ENCODE data around the gene LAIR2.

LAIR2 gene

DNA sequence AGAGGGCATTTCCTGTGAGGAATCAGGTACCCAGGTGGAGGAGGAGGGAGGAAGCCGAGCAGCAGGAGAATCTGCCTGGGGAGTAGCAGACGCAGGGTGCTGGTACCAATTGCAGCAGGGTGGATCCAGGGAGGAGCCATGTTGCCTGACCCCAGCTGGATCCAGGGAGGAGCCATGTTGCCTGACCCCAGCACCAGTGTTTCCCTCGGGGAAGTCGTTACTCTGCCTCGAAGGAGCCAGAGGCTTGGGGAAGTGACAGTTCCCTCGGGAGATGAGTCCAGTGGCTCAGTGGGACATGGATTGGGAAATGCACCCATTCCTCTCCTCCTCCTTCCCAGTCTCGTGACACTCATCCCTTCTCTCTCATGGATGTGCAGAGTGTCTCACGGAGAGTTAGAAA, 31.5 kb downstream of the LAIR2 start:
- no peak overlapping the region for H3K4me3 ChIP-seq (ENCODE audit: low read length)

DNA sequence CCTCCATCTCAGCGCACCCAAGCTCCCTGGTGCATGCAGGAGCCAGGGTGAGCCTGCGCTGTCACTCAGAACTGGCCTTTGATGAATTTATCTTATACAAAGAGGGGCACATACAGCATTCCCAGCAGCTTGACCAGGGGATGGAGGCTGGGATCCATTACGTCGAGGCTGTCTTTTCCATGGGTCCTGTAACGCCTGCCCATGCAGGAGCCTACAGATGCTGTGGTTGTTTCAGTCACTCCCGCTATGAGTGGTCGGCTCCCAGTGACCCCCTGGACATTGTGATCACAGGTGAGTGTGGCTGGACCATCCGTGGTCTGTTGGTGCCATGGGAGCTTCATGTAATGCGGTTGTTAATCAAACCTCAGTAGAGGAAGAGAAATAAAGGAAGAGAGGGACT, 33.0 kb downstream of the LAIR2 start:
- no peaks in the 10 kb centered on the region for H3K4me1 ChIP-seq (ENCODE audit: control insufficient read depth, insufficient read depth, low read length)
- no peaks in the 10 kb centered on the region for H3K36me3 ChIP-seq (ENCODE audit: control insufficient read depth, insufficient read depth, low read length)

More for the DNA sequence above, 31.5 kb downstream of the LAIR2 start:
- Histone ChIP-seq H3K4me1 (ENCODE audit: control insufficient read depth, insufficient read depth, low read length) (no peaks in the 10 kb centered on the region), H3K9ac (ENCODE audit: low read length) (no peak overlapping the region), H3K27ac (ENCODE audit: low read depth, low read length) (no peak overlapping the region), H3K36me3 (ENCODE audit: control insufficient read depth, insufficient read depth, low read length) (no peaks in the 10 kb centered on the region), H3K27me3 (ENCODE audit: control insufficient read depth, insufficient read depth, low read length) (peaks cover 3% of the 10 kb centered on the region)

DNA sequence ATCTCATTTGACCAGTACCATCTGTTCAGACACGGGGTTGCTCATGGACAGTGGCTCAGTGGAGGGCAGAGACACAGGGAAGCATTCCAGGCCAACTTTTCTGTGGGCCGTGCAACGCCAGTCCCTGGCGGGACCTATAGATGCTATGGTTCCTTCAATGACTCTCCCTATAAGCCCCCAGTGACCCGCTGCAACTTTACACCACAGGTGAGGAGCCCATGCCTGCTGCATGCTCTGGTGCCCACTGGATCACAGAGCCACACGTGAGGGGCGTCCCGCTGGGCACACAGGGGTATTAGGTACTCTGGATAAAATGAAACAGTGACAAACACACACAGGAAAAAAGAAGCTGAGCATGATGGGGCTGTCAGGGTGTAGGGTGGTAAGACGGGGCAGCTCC, 34.3 kb downstream of the LAIR2 start:
- no peaks in the 10 kb centered on the region for H3K4me1 ChIP-seq (ENCODE audit: control insufficient read depth, insufficient read depth, low read length)
- H3K27ac ChIP-seq (ENCODE audit: low read depth, low read length), result no peak overlapping the region
- peaks cover 3% of the 10 kb centered on the region for H3K27me3 ChIP-seq (ENCODE audit: control insufficient read depth, insufficient read depth, low read length)
- no peak overlapping the region for H3K9ac ChIP-seq (ENCODE audit: low read length)
- no peak overlapping the region for H3K4me3 ChIP-seq (ENCODE audit: low read length)
- no peaks in the 10 kb centered on the region for H3K36me3 ChIP-seq (ENCODE audit: control insufficient read depth, insufficient read depth, low read length)

More for the DNA sequence above, 33.0 kb downstream of the LAIR2 start:
- H3K27ac ChIP-seq (ENCODE audit: low read depth, low read length), result no peak overlapping the region
- H3K27me3 ChIP-seq (ENCODE audit: control insufficient read depth, insufficient read depth, low read length), result peaks cover 3% of the 10 kb centered on the region
- no peak overlapping the region for H3K4me3 ChIP-seq (ENCODE audit: low read length)
- no peak overlapping the region for H3K9ac ChIP-seq (ENCODE audit: low read length)

DNA sequence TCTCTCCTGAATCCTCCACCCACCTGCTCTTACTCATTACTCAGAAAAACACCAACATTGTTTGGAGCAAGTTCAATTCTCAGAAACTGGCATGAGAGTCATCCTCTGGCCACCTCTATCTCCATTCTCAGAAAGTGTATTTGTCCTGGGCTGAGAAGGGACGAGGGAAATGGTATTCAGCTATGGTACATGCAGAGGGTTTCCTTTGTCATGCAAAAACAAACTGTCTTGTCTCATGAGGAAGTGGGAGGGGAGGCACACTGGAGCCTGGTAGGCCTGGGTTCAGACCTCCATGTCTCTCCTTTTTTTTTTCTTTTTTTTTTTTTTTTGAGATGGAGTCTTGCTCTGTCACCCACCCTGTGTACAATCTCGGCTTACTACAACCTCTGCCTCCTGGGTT, 39.1 kb downstream of the LAIR2 start:
- Histone ChIP-seq H3K4me1 (ENCODE audit: control insufficient read depth, insufficient read depth, low read length) (no peaks in the 10 kb centered on the region), H3K27me3 (ENCODE audit: control insufficient read depth, insufficient read depth, low read length) (no peaks in the 10 kb centered on the region), H3K9ac (ENCODE audit: low read length) (no peak overlapping the region), H3K4me3 (ENCODE audit: low read length) (no peak overlapping the region), H3K36me3 (ENCODE audit: control insufficient read depth, insufficient read depth, low read length) (no peaks in the 10 kb centered on the region), H3K27ac (ENCODE audit: low read depth, low read length) (no peak overlapping the region)

- Histone ChIP-seq H3K27me3 (ENCODE audit: control insufficient read depth, insufficient read depth, low read length) (no peaks in the 10 kb centered on the region), H3K27ac (ENCODE audit: low read depth, low read length) (no peak overlapping the region), H3K36me3 (ENCODE audit: control insufficient read depth, insufficient read depth, low read length) (no peaks in the 10 kb centered on the region), H3K4me3 (ENCODE audit: low read length) (no peak overlapping the region), H3K9ac (ENCODE audit: low read length) (no peak overlapping the region), H3K4me1 (ENCODE audit: control insufficient read depth, insufficient read depth, low read length) (no peaks in the 10 kb centered on the region)
Observed at GRCh38 chr19:54548806-54549205, 46.2 kb downstream of the LAIR2 start.

- Histone ChIP-seq H3K4me3 (ENCODE audit: low read length) (no peak overlapping the region), H3K4me1 (ENCODE audit: control insufficient read depth, insufficient read depth, low read length) (no peaks in the 10 kb centered on the region), H3K9ac (ENCODE audit: low read length) (no peak overlapping the region), H3K36me3 (ENCODE audit: control insufficient read depth, insufficient read depth, low read length) (no peaks in the 10 kb centered on the region), H3K27ac (ENCODE audit: low read depth, low read length) (no peak overlapping the region), H3K27me3 (ENCODE audit: control insufficient read depth, insufficient read depth, low read length) (no peaks in the 10 kb centered on the region)
Observed at GRCh38 chr19:54549224-54549623, 46.6 kb downstream of the LAIR2 start.

- Histone ChIP-seq H3K9ac (ENCODE audit: low read length) (no peak overlapping the region), H3K27ac (ENCODE audit: low read depth, low read length) (no peak overlapping the region), H3K27me3 (ENCODE audit: control insufficient read depth, insufficient read depth, low read length) (no peaks in the 10 kb centered on the region), H3K36me3 (ENCODE audit: control insufficient read depth, insufficient read depth, low read length) (no peaks in the 10 kb centered on the region), H3K4me3 (ENCODE audit: low read length) (no peak overlapping the region), H3K4me1 (ENCODE audit: control insufficient read depth, insufficient read depth, low read length) (no peaks in the 10 kb centered on the region)
Observed at GRCh38 chr19:54551293-54551692, 48.7 kb downstream of the LAIR2 start.

DNA sequence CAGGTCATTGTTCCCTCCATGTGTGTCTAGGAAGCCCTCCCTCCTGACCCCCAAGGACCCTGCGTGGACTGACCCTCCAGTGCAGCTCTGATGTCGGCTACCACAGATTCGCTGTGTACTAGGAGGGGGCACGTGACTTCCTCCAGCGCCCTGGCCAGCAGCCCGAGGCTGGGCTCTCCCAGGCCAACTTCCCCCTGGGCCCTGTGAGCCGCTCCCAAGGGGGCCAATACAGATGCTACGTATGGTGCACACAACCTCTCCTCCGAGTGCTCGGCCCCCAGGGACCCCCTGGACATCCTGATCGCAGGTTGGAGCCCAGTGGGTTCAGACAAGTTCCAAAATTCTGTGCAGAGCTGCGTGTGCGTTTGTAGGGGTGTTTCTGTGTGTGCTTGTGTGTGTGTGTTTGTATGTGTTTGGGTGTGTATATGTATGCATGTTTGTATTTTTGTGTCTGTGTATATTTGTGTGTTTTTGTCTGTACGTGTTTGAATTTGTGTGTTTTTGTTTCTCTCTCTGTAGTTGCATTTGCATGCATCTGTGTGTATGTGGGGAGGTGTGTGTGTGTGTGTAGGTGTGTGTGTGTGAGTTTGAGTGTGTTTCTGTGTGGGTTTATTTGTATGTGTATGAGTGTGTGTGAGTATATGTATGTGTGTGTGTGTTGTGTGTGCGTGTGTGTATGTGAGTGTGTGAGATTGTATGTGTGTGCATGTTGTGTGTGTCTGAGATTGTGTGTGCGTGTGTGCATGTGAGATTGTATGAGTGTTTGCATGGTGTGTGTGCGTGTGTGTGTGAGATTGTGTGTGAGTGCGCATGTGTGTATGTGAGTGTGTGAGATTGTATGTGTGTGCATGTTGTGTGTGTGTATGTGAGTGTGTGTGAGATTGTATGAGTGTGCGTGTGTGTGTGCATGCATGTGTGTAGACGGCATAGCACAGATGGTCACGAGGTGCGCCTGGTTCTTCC, 49.6 kb downstream of the LAIR2 start:
- H3K9ac ChIP-seq (ENCODE audit: low read length), result no peak overlapping the region
- no peaks in the 10 kb centered on the region for H3K4me1 ChIP-seq (ENCODE audit: control insufficient read depth, insufficient read depth, low read length)
- no peaks in the 10 kb centered on the region for H3K27me3 ChIP-seq (ENCODE audit: control insufficient read depth, insufficient read depth, low read length)
- H3K4me3 ChIP-seq (ENCODE audit: low read length), result no peak overlapping the region
- no peaks in the 10 kb centered on the region for H3K36me3 ChIP-seq (ENCODE audit: control insufficient read depth, insufficient read depth, low read length)
- H3K27ac ChIP-seq (ENCODE audit: low read depth, low read length), result no peak overlapping the region

- H3K27ac ChIP-seq (ENCODE audit: low read depth, low read length), result no peak overlapping the region
- H3K4me3 ChIP-seq (ENCODE audit: low read length), result no peak overlapping the region
- H3K9ac ChIP-seq (ENCODE audit: low read length), result no peak overlapping the region
- no peaks in the 10 kb centered on the region for H3K4me1 ChIP-seq (ENCODE audit: control insufficient read depth, insufficient read depth, low read length)
- no peaks in the 10 kb centered on the region for H3K36me3 ChIP-seq (ENCODE audit: control insufficient read depth, insufficient read depth, low read length)
- H3K27me3 ChIP-seq (ENCODE audit: control insufficient read depth, insufficient read depth, low read length), result no peaks in the 10 kb centered on the region
Observed at GRCh38 chr19:54552913-54553310, 50.3 kb downstream of the LAIR2 start.

DNA sequence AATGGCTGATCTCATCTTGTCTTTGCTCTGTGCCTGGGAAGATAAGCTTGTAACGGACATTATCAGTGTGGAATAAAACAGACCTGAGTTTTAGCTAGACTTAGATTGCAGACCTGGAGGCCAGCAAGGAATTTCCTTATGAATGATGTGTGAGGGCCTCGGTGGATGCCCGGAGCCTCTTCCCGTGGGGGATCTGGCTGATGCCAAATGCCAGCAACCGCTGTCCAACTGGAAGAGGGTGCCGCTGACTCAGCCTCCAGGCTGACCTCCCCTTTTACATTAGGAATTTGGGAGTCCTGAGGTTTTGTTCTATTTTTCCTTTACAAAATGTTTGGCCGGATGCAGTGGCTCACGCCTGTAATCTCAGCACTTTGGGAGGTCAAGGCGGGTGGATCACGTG, 51.4 kb downstream of the LAIR2 start:
- Histone ChIP-seq H3K27ac (ENCODE audit: low read depth, low read length) (no peak overlapping the region), H3K27me3 (ENCODE audit: control insufficient read depth, insufficient read depth, low read length) (no peaks in the 10 kb centered on the region), H3K4me3 (ENCODE audit: low read length) (no peak overlapping the region), H3K4me1 (ENCODE audit: control insufficient read depth, insufficient read depth, low read length) (no peaks in the 10 kb centered on the region), H3K36me3 (ENCODE audit: control insufficient read depth, insufficient read depth, low read length) (no peaks in the 10 kb centered on the region), H3K9ac (ENCODE audit: low read length) (no peak overlapping the region)

GRCh38 chr19:54554896-54555295, 52.3 kb downstream of the LAIR2 start:
- H3K27me3 ChIP-seq (ENCODE audit: control insufficient read depth, insufficient read depth, low read length), result no peaks in the 10 kb centered on the region
- H3K36me3 ChIP-seq (ENCODE audit: control insufficient read depth, insufficient read depth, low read length), result no peaks in the 10 kb centered on the region
- H3K4me1 ChIP-seq (ENCODE audit: control insufficient read depth, insufficient read depth, low read length), result no peaks in the 10 kb centered on the region
- no peak overlapping the region for H3K4me3 ChIP-seq (ENCODE audit: low read length)
- H3K27ac ChIP-seq (ENCODE audit: low read depth, low read length), result no peak overlapping the region
- H3K9ac ChIP-seq (ENCODE audit: low read length), result no peak overlapping the region

DNA sequence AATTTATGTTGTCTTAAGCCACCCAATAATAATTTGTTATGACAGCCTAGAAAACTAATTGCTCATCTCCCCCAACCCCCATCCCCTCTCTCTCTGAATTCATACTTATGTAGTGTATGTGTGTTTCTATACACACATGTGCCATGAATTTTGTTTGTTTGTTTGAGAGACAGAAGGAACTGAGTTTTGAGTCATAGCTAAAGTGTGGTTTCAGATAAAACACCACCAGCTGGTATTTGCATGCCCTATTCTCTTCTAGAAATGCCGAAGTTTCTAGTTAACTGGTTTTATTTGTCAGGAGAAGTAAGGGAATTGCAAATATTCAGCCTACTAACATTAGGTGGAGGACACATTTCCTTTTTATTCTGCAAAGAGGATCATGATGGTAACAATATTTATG, 53.6 kb downstream of the LAIR2 start:
- no peak overlapping the region for H3K27ac ChIP-seq (ENCODE audit: low read depth, low read length)
- no peak overlapping the region for H3K9ac ChIP-seq (ENCODE audit: low read length)
- H3K27me3 ChIP-seq (ENCODE audit: control insufficient read depth, insufficient read depth, low read length), result no peaks in the 10 kb centered on the region

GRCh38 chr19:54558339-54558738, 55.7 kb downstream of the LAIR2 start:
- H3K9ac ChIP-seq (ENCODE audit: low read length), result no peak overlapping the region
- no peaks in the 10 kb centered on the region for H3K36me3 ChIP-seq (ENCODE audit: control insufficient read depth, insufficient read depth, low read length)
- no peak overlapping the region for H3K4me3 ChIP-seq (ENCODE audit: low read length)
- H3K4me1 ChIP-seq (ENCODE audit: control insufficient read depth, insufficient read depth, low read length), result no peaks in the 10 kb centered on the region
- no peaks in the 10 kb centered on the region for H3K27me3 ChIP-seq (ENCODE audit: control insufficient read depth, insufficient read depth, low read length)
- no peak overlapping the region for H3K27ac ChIP-seq (ENCODE audit: low read depth, low read length)

More for the DNA sequence above, 53.6 kb downstream of the LAIR2 start:
- Histone ChIP-seq H3K4me1 (ENCODE audit: control insufficient read depth, insufficient read depth, low read length) (no peaks in the 10 kb centered on the region), H3K4me3 (ENCODE audit: low read length) (no peak overlapping the region), H3K36me3 (ENCODE audit: control insufficient read depth, insufficient read depth, low read length) (no peaks in the 10 kb centered on the region)
